Subcutaneous abdominal adipose tissue (tissue), 5 donors: ENCODE results near the gene FOXRED2.
"Not testable (repeated sequence)": the region's sequence is repeated elsewhere in the genome, so short reads cannot be mapped to it uniquely, and the experiment has no call there.

Source experiments
- H3K27ac ChIP-seq: one replicate; pipeline ENCODE4 v1.7.0; 2013; ENCODE audit warnings: low read depth, mild to moderate bottlenecking, inconsistent platforms, low read length, moderate library complexity
- H3K27me3 ChIP-seq, 5 donors: one replicate each; pipeline ENCODE4 v1.7.0; 2013; ENCODE audit warnings: low read length in 5 of 5, inconsistent platforms in 1 of 5; ENCODE audit not compliant: control insufficient read depth in 5 of 5, insufficient read depth in 4 of 5
- H3K36me3 ChIP-seq, 5 donors: one replicate each; pipeline ENCODE4 v1.7.0; 2013; ENCODE audit warnings: low read length in 5 of 5; ENCODE audit not compliant: control insufficient read depth in 5 of 5, insufficient read depth in 5 of 5
- H3K4me1 ChIP-seq, 5 donors: one replicate each; pipeline ENCODE4 v1.7.0; 2013; ENCODE audit warnings: low read length in 5 of 5, mild to moderate bottlenecking in 3 of 5, moderate library complexity in 1 of 5; ENCODE audit not compliant: control insufficient read depth in 5 of 5, insufficient read depth in 5 of 5
- H3K4me3 ChIP-seq, 5 donors: one replicate each; pipeline ENCODE4 v1.7.0; 2013; ENCODE audit warnings: low read length in 5 of 5, low read depth in 1 of 5
- H3K9ac ChIP-seq, 5 donors: one replicate each; pipeline ENCODE4 v1.7.0; 2013; ENCODE audit warnings: low read length in 5 of 5, mild to moderate bottlenecking in 4 of 5, moderate library complexity in 3 of 5
- H3K9me3 ChIP-seq, 5 donors: one replicate each; pipeline ENCODE4 v1.7.0; 2013; ENCODE audit warnings: low read length in 5 of 5; ENCODE audit not compliant: control insufficient read depth in 5 of 5
- donor health status: healthy.
- donor health status: healthy.
- donor health status: healthy.
- donor health status: healthy.
- donor health status: healthy.

Gene FOXRED2

DNA sequence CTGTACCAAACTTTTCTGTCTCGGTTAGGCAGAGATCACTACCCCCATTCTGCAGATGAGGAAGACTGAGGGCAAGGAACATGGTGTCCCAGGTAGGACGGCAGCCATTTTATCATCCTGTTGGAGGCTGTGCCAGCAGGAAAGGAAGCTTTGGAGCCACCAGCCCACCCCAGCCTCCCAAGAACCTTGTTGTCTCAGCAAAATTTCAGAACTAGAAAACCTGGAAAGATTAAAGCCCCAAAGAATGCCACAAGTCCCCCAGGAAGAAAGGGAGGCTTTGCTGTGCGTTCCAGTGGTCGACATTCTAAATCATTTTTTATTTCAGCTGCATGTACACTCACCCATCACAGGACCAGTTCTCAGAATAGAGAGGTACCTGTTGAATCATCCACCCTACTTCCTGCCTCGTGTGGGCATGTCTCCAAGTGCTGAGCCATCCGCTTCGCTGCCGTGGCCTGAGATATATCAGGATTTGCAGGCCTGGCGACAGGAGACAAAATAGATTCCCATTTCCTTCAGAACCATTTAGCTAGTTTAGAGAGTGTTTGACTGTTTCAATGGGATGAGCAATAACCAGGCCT, 35.1 kb upstream of the FOXRED2 start:
- Histone ChIP-seq H3K36me3 (no peaks in the 10 kb centered on the region), H3K27me3 (peaks cover 7 to 10% (median 8%) of the 10 kb centered on the region in 5 donors), H3K9ac (no peak overlapping the region), H3K4me3 (no peak overlapping the region), H3K9me3 (no peaks in the 10 kb centered on the region), H3K27ac (no peak overlapping the region), H3K4me1 (peaks cover 0 to 8% (median 0%) of the 10 kb centered on the region in 5 donors)

DNA sequence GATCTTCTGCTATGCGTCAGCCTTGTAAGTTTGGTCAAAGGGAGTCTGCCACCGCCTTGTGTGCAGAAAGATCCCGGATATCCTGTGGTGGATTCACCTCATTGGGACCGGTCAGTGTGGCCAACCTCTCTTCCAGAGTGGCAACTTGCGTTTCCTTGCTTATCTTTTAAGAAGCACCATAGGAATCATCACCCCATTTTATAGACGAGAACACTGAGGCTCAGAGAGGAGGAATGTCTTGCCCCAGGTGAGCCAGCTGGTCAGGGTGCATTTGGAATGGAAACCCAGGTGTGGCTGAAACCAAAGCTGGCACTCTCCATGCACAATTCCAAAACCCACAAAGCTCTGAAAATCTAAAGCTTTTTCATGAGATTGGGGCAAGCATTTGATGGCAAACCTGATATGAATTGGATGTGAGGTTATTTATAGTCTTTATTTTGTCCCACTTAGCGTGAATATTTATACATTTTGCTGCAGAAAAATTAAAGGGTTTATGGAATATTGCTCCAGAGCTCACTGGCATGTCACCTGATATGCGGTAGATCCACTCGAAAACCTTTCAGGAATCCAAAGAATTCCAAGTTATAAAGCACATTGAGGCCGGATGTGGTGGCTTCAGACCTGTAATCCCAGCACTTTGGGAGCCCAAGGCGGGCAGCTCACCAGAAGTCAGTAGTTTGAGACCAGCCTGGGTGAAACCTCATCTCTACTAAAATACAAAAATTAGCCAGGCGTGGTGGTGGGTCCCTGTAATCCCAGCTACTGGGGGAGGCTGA, 34.2 kb upstream of the FOXRED2 start:
- Histone ChIP-seq H3K4me3 (no peak overlapping the region), H3K4me1 (peaks cover 0 to 2% (median 0%) of the 10 kb centered on the region in 5 donors), H3K9ac (no peak overlapping the region), H3K36me3 (no peaks in the 10 kb centered on the region), H3K9me3 (no peaks in the 10 kb centered on the region), H3K27ac (no peak overlapping the region), H3K27me3 (peaks cover 5 to 9% (median 7%) of the 10 kb centered on the region in 5 donors)

DNA sequence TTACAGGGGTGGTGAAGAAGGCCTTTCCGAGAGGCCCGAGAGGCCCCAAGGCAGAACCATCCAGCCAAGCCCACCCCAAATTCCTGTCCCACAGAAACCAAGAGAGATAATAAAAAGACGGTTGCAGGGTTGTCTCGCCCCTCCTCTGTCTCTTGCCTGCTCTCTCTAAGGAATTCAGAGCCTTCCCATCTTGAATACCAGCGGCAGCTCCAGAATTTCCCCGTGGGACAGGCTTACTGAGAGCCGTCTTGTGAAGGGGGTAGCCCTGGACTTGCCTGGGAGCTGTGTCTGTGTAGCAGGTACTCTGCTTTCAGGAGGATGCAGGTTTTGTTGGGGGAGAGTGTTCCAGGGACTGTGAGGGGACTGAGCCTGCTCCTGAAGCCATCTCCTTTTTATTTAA, 31.7 kb upstream of the FOXRED2 start:
- Histone ChIP-seq H3K36me3 (no peaks in the 10 kb centered on the region), H3K27me3 (peaks cover 5 to 9% (median 7%) of the 10 kb centered on the region in 5 donors), H3K4me3 (no peak overlapping the region), H3K27ac (no peak overlapping the region), H3K4me1 (no peaks in the 10 kb centered on the region), H3K9me3 (peaks cover 0 to 4% (median 0%) of the 10 kb centered on the region in 5 donors), H3K9ac (no peak overlapping the region)

DNA sequence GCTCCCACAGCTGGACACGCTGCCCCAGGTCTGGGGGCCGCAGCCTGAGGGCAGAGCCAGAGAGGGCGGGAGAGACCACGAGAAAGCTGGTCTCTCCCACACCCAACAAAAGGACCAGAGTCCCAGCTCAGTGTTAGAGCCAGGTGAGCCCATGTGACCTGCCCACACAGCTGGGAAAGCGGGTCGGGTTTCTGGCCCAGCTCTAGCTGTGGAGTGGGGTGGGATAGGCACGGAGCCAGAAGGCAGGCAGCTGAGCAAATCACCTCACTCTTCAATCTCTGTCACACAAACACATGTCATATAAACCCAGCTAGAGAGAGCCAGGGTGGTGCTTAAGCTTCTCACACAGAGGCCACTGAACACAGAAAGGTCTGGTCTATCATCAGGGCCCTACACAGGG, 29.9 kb upstream of the FOXRED2 start:
- no peak overlapping the region for H3K9ac ChIP-seq
- H3K36me3 ChIP-seq = no peaks in the 10 kb centered on the region
- H3K4me3 ChIP-seq = no peak overlapping the region
- peaks cover 0 to 4% (median 0%) of the 10 kb centered on the region in 5 donors for H3K9me3 ChIP-seq
- H3K4me1 ChIP-seq = no peaks in the 10 kb centered on the region
- H3K27ac ChIP-seq = no peak overlapping the region
- H3K27me3 ChIP-seq = peaks cover 5 to 9% (median 7%) of the 10 kb centered on the region in 5 donors

DNA sequence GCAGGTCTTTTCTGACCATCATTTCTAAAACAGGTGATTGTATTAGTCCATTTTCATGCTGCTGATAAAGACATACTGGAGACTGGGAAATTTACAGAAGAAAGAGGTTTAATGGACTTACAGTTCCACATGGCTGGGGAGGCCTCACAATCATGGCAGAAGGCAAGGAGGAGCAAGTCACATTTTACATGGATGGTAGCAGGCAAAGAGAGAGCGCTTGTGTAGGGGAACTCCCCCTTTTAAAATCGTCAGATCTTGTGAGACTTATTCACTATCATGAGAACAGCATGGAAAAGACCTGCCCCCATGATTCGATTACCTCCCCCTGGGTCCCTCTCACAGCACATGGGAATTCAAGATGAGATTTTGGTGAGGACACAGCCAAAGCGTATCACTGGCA, 26.5 kb upstream of the FOXRED2 start:
- H3K4me3 ChIP-seq, H3K9me3 ChIP-seq, H3K36me3 ChIP-seq, H3K27ac ChIP-seq, H3K27me3 ChIP-seq, H3K9ac ChIP-seq: not testable (repeated sequence)
- peaks cover 0 to 14% (median 10%) of the 10 kb centered on the region in 5 donors for H3K4me1 ChIP-seq

DNA sequence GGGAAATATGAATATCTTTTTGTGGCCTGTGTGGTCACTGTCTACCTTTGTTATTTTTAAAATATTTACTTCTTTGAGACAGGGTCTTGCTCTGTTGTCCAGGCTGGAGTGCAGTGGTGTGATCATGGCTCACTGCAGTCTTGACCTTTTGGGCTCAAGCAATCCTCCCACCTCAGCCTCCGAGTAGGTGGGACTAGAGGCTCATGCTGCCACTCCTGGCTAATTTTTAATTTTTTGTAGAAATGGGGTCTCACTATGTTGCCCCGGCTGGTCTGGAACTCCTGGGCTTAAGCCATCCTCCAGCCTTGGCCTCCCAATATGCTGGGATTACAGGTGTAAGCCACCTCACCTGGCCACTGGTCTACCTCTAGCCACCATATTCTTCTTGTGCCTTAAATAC, 25.6 kb upstream of the FOXRED2 start:
- H3K27me3 ChIP-seq = peaks cover 0 to 8% (median 5%) of the 10 kb centered on the region in 5 donors
- H3K4me3 ChIP-seq = no peak overlapping the region
- peaks cover 0 to 4% (median 0%) of the 10 kb centered on the region in 5 donors for H3K9me3 ChIP-seq
- no peak overlapping the region for H3K27ac ChIP-seq
- H3K4me1 ChIP-seq = peaks cover 0 to 22% (median 19%) of the 10 kb centered on the region in 5 donors
- H3K9ac ChIP-seq = no peak overlapping the region
- H3K36me3 ChIP-seq = no peaks in the 10 kb centered on the region

DNA sequence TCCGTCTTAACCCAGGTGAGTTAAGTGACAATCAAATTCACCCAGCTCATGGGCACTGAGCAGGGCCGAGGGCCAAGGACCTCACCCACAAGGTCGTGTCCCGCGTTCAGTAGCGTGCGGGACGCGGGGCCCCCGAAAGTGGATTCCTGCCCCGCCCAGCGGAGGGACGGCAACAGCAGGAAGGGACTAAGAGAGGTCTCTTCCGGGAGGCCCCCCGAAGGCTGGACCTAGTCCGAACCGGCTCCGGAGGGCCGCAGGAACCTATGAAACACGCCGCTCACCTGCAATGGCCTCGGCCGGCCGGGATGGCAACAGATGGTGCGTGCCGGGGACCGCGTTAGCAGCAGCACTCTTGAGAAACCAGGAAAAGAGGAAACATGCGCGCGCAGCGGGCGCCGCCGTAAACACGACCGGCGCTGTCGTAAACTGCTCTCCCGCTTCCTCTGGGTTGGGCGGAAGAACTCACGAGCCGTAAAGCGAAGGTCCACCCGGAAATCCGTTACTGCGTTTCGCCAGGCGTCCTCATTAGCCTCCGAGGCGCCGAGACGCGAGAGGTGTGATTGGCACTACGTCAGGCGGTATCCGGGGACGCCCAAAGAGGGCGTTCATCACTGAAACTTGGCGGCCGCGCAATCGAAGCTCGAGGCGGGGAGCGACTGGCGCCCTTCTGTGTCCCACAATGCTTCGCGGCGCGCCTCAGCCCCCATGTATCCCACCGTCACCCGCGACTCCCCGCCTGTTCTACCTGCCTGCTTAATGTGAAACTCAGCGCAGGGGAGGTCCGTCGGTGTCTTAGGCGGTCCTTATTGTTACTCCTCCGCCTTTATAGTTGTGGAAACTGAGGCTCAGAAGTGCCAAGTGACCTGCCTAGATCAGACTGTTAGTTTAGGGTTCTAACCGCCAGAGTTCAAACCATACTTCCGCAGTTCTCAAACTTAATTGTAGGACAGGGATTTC, 22.2 kb upstream of the FOXRED2 start, which contains the start of gene EIF3D:
TSS of gene EIF3D (minus strand) at position 372 of the 957 bp plus-strand sequence. CDS start 3,045 bp downstream, outside the sequence.
- Histone ChIP-seq H3K4me3 (peak within 1 kb of the TSS; percentile 80 to 96 (median 90)), H3K27ac (peak within 1 kb of the TSS; percentile 91), H3K36me3 (peaks cover 15 to 30% (median 25%) of the 10 kb centered on the region in 5 donors), H3K4me1 (peaks cover 0 to 29% (median 23%) of the 10 kb centered on the region in 5 donors), H3K27me3 (no peaks in the 10 kb centered on the region), H3K9ac (peak within 1 kb of the TSS; percentile 81 to 95 (median 92)), H3K9me3 (no peaks in the 10 kb centered on the region)

DNA sequence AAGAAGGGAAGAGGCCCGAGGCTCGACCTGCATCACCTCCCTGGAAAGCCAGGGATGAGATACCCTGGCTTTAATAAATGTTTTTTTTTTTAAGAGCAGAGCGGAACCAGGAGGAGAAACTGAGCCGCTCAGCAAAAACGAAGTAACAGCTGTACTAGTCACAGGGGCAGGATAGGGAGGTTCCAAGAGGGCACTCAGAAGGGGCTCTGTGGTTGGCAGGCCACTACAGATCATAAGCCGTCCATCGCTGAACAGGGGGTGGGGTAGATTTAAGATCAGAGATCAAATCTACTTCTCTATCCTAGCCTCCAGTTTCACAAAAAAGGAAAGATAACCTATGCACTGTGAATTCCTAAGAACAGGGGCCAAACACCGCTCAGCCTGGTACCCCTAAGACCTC, 21.5 kb upstream of the FOXRED2 start:
- Histone ChIP-seq H3K4me1 (peaks cover 0 to 29% (median 23%) of the 10 kb centered on the region in 5 donors), H3K36me3 (peaks cover 18 to 37% (median 32%) of the 10 kb centered on the region in 5 donors), H3K9me3 (no peaks in the 10 kb centered on the region), H3K27me3 (no peaks in the 10 kb centered on the region), H3K4me3 (peak overlapping the region; percentile 80 to 96 (median 90)), H3K9ac (peak overlapping the region; percentile 77 to 95 (median 92)), H3K27ac (peak overlapping the region; percentile 91)

DNA sequence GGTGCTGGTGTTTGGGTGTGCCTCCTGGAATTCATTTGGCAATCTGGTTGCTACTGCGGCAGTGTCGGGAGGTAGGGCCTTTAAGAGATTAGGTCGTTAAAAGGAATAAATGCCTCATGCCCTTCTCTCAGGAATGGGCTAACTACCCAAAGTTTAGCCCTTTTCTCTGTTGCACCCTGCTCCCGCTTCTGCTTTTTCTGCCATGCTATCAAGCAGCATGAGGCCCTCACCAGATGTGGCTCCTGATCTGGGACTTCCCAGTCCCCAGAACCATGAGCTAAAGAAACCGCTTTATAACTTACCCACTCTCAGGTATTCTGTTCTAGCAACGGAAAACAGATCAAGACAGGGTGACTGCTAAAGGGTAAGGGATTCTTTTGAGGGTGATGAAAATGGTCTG, 15.8 kb upstream of the FOXRED2 start:
- H3K27me3 ChIP-seq = no peaks in the 10 kb centered on the region
- H3K9ac ChIP-seq = no peak overlapping the region
- no peak overlapping the region for H3K27ac ChIP-seq
- H3K4me1 ChIP-seq = peaks cover 0 to 25% (median 7%) of the 10 kb centered on the region in 5 donors
- no peak overlapping the region for H3K4me3 ChIP-seq
- H3K9me3 ChIP-seq = no peaks in the 10 kb centered on the region
- H3K36me3 ChIP-seq = peaks cover 41 to 94% (median 87%) of the 10 kb centered on the region in 5 donors
